MCF 10A (cell line): ENCODE measurements around the gene KRTAP10-3. TPM values are rescaled to one million over a fixed set of nuclear protein-coding genes. Genes with fewer than 3 reads are reported as not detected.

Source experiments
- BruUV-seq: library from RNA; stranded (reverse); fragments of 400-500 nt; replicated peaks from 2 replicates; lab custom pipeline; 2021; lab: Mats Ljungman, UMichigan
- CTCF ChIA-PET: fragments of 300-600 bp; sonication (Branson Sonifier 250); formaldehyde crosslinking; extraction: SDS; loops from one replicate; lab custom pipeline; 2021; ENCODE audit warnings: antibody characterized with exemption, inconsistent platforms; lab: Yijun Ruan, JAX
- POLR2A ChIA-PET: fragments of 300-600, 350-650 bp; sonication (Branson Sonifier 250); formaldehyde crosslinking; extraction: SDS; loops from one replicate; lab custom pipeline; 2020; ENCODE audit warnings: antibody characterized with exemption, inconsistent platforms; lab: Yijun Ruan, JAX
- DNase-seq: peaks from one replicate; pipeline ENCODE4 v3.0.0-alpha.2; 2018; ENCODE audit not compliant: unreplicated experiment
- H3K27ac Mint-ChIP-seq: one replicate; pipeline ENCODE4 v1.8.0; 2022; ENCODE audit warnings: mild to moderate bottlenecking, low read depth, mixed read lengths; ENCODE audit not compliant: unreplicated experiment
- H3K27me3 Mint-ChIP-seq: one replicate; pipeline ENCODE4 v1.8.0; 2022; ENCODE audit warnings: mixed read lengths; ENCODE audit not compliant: insufficient read depth, unreplicated experiment
- H3K36me3 Mint-ChIP-seq: one replicate; pipeline ENCODE4 v1.8.0; 2022; ENCODE audit warnings: mild to moderate bottlenecking, moderate library complexity, mixed read lengths; ENCODE audit not compliant: insufficient read depth, unreplicated experiment
- H3K4me1 Mint-ChIP-seq: one replicate; pipeline ENCODE4 v1.8.0; 2022; ENCODE audit warnings: mixed read lengths; ENCODE audit not compliant: insufficient read depth, unreplicated experiment
- H3K4me3 Mint-ChIP-seq: one replicate; pipeline ENCODE4 v1.8.0; 2022; ENCODE audit warnings: mild to moderate bottlenecking, moderate library complexity, mixed read lengths; ENCODE audit not compliant: unreplicated experiment
- H3K9me3 Mint-ChIP-seq: one replicate; pipeline ENCODE4 v1.8.0; 2022; ENCODE audit warnings: mixed read lengths; ENCODE audit not compliant: unreplicated experiment
- CTCF ChIP-seq: fragments of 200-600 bp; IDR thresholded peaks from one replicate; pipeline ENCODE4 v1.8.0; 2022; ENCODE audit warnings: antibody characterized with exemption, mild to moderate bottlenecking; ENCODE audit not compliant: unreplicated experiment
- intact Hi-C: fragments of 100-400 bp; cut with micrococcal nuclease; formaldehyde crosslinking; loops from 2 replicates; pipeline ENCODE4 v1.14.1; 2022
- total RNA-seq: library from RNA; stranded (reverse); gene quantifications from 2 replicates; pipeline ENCODE4 v1.2.3, GENCODE V29; 2022

The KRTAP10-3 gene
- total RNA-seq, 1 experiment from 2014 or later: not detected

- ChIA-PET CTCF (no interaction called here), POLR2A (no interaction called here)
- Mint-ChIP-seq H3K4me3 (no peak overlapping the region), H3K9me3 (peaks cover 20% of the 10 kb centered on the region), H3K36me3 (no peaks in the 10 kb centered on the region), H3K4me1 (peaks cover 7% of the 10 kb centered on the region), H3K27ac (no peak overlapping the region), H3K27me3 (peaks cover 45% of the 10 kb centered on the region)
- no peak for DNase-seq
- no peak for TF ChIP-seq CTCF
- BruUV-seq: no TSS peak
- intact Hi-C loops: no loop called here
Measured at GRCh38 chr21:44571844-44572782, 13.5 kb upstream of the KRTAP10-3 start.

- Mint-ChIP-seq H3K27ac (no peak overlapping the region), H3K27me3 (peaks cover 45% of the 10 kb centered on the region), H3K4me3 (no peak overlapping the region), H3K36me3 (no peaks in the 10 kb centered on the region), H3K4me1 (peaks cover 7% of the 10 kb centered on the region), H3K9me3 (peaks cover 17% of the 10 kb centered on the region)
- TF ChIP-seq CTCF: no peak
- no peak for DNase-seq
- CTCF ChIA-PET: no interaction called here
- no TSS peak for BruUV-seq
- intact Hi-C loops: no loop called here
- POLR2A ChIA-PET: no interaction called here
Measured at GRCh38 chr21:44571296-44571695, 12.7 kb upstream of the KRTAP10-3 start.

GRCh38 chr21:44569861-44570517, 11.4 kb upstream of the KRTAP10-3 start:
- Mint-ChIP-seq H3K27ac (no peak overlapping the region), H3K4me1 (peaks cover 6% of the 10 kb centered on the region), H3K36me3 (no peaks in the 10 kb centered on the region), H3K27me3 (peaks cover 34% of the 10 kb centered on the region), H3K9me3 (peaks cover 17% of the 10 kb centered on the region), H3K4me3 (no peak overlapping the region)
- ChIA-PET POLR2A (no interaction called here), CTCF (interaction anchor here (0.6 to 0.9 kb wide), 2 partner anchors 11 to 653 kb away, joined by 3 read pairs; partner anchors contain the start of gene KRTAP10-5)
- intact Hi-C loops: no loop called here
- TF ChIP-seq CTCF: no peak
- no TSS peak for BruUV-seq
- DNase-seq: no peak
